H9 (cell line): ENCODE measurements around the gene SNX25. TPM values are rescaled to one million over a fixed set of nuclear protein-coding genes. Genes with fewer than 3 reads are reported as not detected.

Source experiments
- DNase-seq: peaks from one replicate; pipeline ENCODE4 v3.0.0-alpha.2; 2017
- H2AFZ ChIP-seq: one replicate; pipeline ENCODE4 v1.6.1; 2013; ENCODE audit warnings: mild to moderate bottlenecking, low read length, control low read depth, moderate library complexity
- H2AK5ac ChIP-seq: 2 replicates; pipeline ENCODE4 v1.6.1; 2013; ENCODE audit warnings: low read length, control low read depth, mixed read lengths; ENCODE audit not compliant: insufficient read length
- H2BK120ac ChIP-seq: one replicate; pipeline ENCODE4 v1.6.1; 2013; ENCODE audit warnings: low read depth, mild to moderate bottlenecking, low read length, control low read depth, inconsistent platforms; ENCODE audit not compliant: poor library complexity, severe bottlenecking
- H2BK12ac ChIP-seq: 2 replicates; pipeline ENCODE4 v1.6.1; 2013; ENCODE audit warnings: low read length, control low read depth, mixed read lengths, low read depth; ENCODE audit not compliant: insufficient read length
- H2BK15ac ChIP-seq: 2 replicates; pipeline ENCODE4 v1.6.1; 2013; ENCODE audit warnings: low read depth, low read length, control low read depth
- H2BK20ac ChIP-seq: one replicate; pipeline ENCODE4 v1.6.1; 2013; ENCODE audit warnings: low read depth, mild to moderate bottlenecking, low read length, control low read depth, inconsistent platforms; ENCODE audit not compliant: poor library complexity, severe bottlenecking
- H2BK5ac ChIP-seq: 2 replicates; pipeline ENCODE4 v1.6.1; 2013; ENCODE audit warnings: low read length, control low read depth, mixed read lengths; ENCODE audit not compliant: insufficient read length
- H3K14ac ChIP-seq: 2 replicates; pipeline ENCODE4 v1.6.1; 2013; ENCODE audit warnings: low read length, control low read depth; ENCODE audit not compliant: insufficient read depth
- H3K18ac ChIP-seq: 2 replicates; pipeline ENCODE4 v1.6.1; 2013; ENCODE audit warnings: low read depth, mild to moderate bottlenecking, mixed read lengths, low read length, control low read depth; ENCODE audit not compliant: insufficient read length
- H3K23ac ChIP-seq: 2 replicates; pipeline ENCODE4 v1.6.1; 2013; ENCODE audit warnings: low read length, control low read depth, mixed read lengths, low read depth; ENCODE audit not compliant: insufficient read length
- H3K23me2 ChIP-seq: 2 replicates; pipeline ENCODE4 v1.6.1; 2013; ENCODE audit warnings: low read depth, mild to moderate bottlenecking, mixed read lengths, low read length, control low read depth; ENCODE audit not compliant: insufficient read length, poor library complexity, severe bottlenecking
- H3K27ac ChIP-seq: 2 replicates; pipeline ENCODE4 v1.5.1; 2013; ENCODE audit warnings: low read length, control low read depth, mixed read lengths, low read depth; ENCODE audit not compliant: insufficient read length
- H3K27me3 ChIP-seq: 2 replicates; pipeline ENCODE4 v1.6.1; 2013; ENCODE audit warnings: low read length, control low read depth, inconsistent platforms; ENCODE audit not compliant: insufficient read depth
- H3K4ac ChIP-seq: 2 replicates; pipeline ENCODE4 v1.6.1; 2013; ENCODE audit warnings: low read depth, mild to moderate bottlenecking, control low read depth, inconsistent platforms, low read length, moderate library complexity
- H3K4me1 ChIP-seq: 2 replicates; pipeline ENCODE4 v1.6.1; 2013; ENCODE audit warnings: low read length, control low read depth, inconsistent platforms; ENCODE audit not compliant: insufficient read depth
- H3K4me2 ChIP-seq: 2 replicates; pipeline ENCODE4 v1.6.1; 2013; ENCODE audit warnings: low read length, control low read depth, mixed read lengths; ENCODE audit not compliant: insufficient read length, insufficient read depth
- H3K56ac ChIP-seq: 2 replicates; pipeline ENCODE4 v1.6.1; 2013; ENCODE audit warnings: low read depth, mild to moderate bottlenecking, mixed read lengths, low read length, control low read depth; ENCODE audit not compliant: insufficient read length
- H3K79me1 ChIP-seq: 2 replicates; pipeline ENCODE4 v1.6.1; 2013; ENCODE audit warnings: low read depth, mild to moderate bottlenecking, moderate library complexity, low read length, control low read depth, inconsistent platforms; ENCODE audit not compliant: insufficient read depth, poor library complexity, severe bottlenecking
- H3K79me2 ChIP-seq: 2 replicates; pipeline ENCODE4 v1.6.1; 2013; ENCODE audit warnings: low read length, control low read depth, inconsistent platforms; ENCODE audit not compliant: insufficient read depth
- H3K9ac ChIP-seq: 2 replicates; pipeline ENCODE4 v1.6.1; 2013; ENCODE audit warnings: low read length, control low read depth, mixed read lengths; ENCODE audit not compliant: insufficient read length; ENCODE audit errors: extremely low read depth
- H3K9me3 ChIP-seq: one replicate; pipeline ENCODE4 v1.6.1; 2013; ENCODE audit warnings: low read depth, low read length, inconsistent platforms; ENCODE audit not compliant: control insufficient read depth
- H3T11ph ChIP-seq: one replicate; pipeline ENCODE4 v1.6.1; 2013; ENCODE audit warnings: mild to moderate bottlenecking, low read length, control low read depth, inconsistent platforms
- H4K20me1 ChIP-seq: one replicate; pipeline ENCODE4 v1.6.1; 2013; ENCODE audit not compliant: control insufficient read depth, insufficient read length, insufficient read depth
- H4K5ac ChIP-seq: 2 replicates; pipeline ENCODE4 v1.6.1; 2013; ENCODE audit warnings: low read depth, mild to moderate bottlenecking, mixed read lengths, low read length, control low read depth; ENCODE audit not compliant: insufficient read length
- H4K8ac ChIP-seq: replicated peaks from 2 replicates; pipeline ENCODE4 v1.6.1; 2013; ENCODE audit warnings: low read length, control low read depth, mixed read lengths, low read depth; ENCODE audit not compliant: insufficient read length
- H4K91ac ChIP-seq: 2 replicates; pipeline ENCODE4 v1.6.1; 2013; ENCODE audit warnings: low read depth, mild to moderate bottlenecking, moderate library complexity, mixed read lengths, low read length, control low read depth; ENCODE audit not compliant: insufficient read length
- H3K27ac Mint-ChIP-seq, 3 experiments: 2 replicates in 2 of 3; 3 replicates in 1 of 3; pipeline ENCODE4 v1.8.0; 2020 to 2021; ENCODE audit warnings: mixed read lengths in 3 of 3, mild to moderate bottlenecking in 1 of 3, moderate library complexity in 1 of 3
- H3K27me3 Mint-ChIP-seq: 2 replicates; pipeline ENCODE4 v1.8.0; 2021; ENCODE audit warnings: low read depth, mild to moderate bottlenecking, moderate library complexity, mixed read lengths
- H3K36me3 Mint-ChIP-seq, 3 experiments: 2 replicates in 2 of 3; 3 replicates in 1 of 3; pipeline ENCODE4 v1.8.0; 2020 to 2021; ENCODE audit warnings: low read depth in 3 of 3, mixed read lengths in 3 of 3; ENCODE audit not compliant: insufficient read depth in 1 of 3
- H3K4me1 Mint-ChIP-seq, 2 experiments: 2 replicates each; pipeline ENCODE4 v1.8.0; 2020; ENCODE audit warnings: mixed read lengths in 2 of 2
- H3K4me3 Mint-ChIP-seq, 2 experiments: 2 replicates in 1 of 2; 3 replicates in 1 of 2; pipeline ENCODE4 v1.8.0; 2020 to 2021; ENCODE audit warnings: mild to moderate bottlenecking in 2 of 2, mixed read lengths in 2 of 2, moderate library complexity in 1 of 2
- H3K9me3 Mint-ChIP-seq, 2 experiments: 2 replicates in 1 of 2; 3 replicates in 1 of 2; pipeline ENCODE4 v1.8.0; 2020; ENCODE audit warnings: mild to moderate bottlenecking in 2 of 2, mixed read lengths in 2 of 2, moderate library complexity in 1 of 2
- CTCF ChIP-seq: fragments of 200-600 bp; sonication (generic); conservative IDR thresholded peaks from 3 replicates; pipeline ENCODE4 v1.8.0; 2021; ENCODE audit warnings: antibody characterized with exemption, mild to moderate bottlenecking
- WGBS: extraction: QIAGEN DNeasy Blood & Tissue Kit; methylation state at CpG from one replicate; pipeline ENCODE4 v1.1.7; 2013; ENCODE audit warnings: missing lambda C conversion rate, low lambda C conversion rate, mixed read lengths; ENCODE audit not compliant: insufficient read length; ENCODE audit errors: extremely low coverage; 5-methylcytosine and 5-hydroxymethylcytosine counted together
- total RNA-seq: library from RNA; stranded (reverse); gene quantifications from 2 replicates; pipeline ENCODE4 v1.2.1, GENCODE V29; 2021

The SNX25 gene
- total RNA-seq, 1 experiment from 2014 or later = 28.2 TPM

DNA sequence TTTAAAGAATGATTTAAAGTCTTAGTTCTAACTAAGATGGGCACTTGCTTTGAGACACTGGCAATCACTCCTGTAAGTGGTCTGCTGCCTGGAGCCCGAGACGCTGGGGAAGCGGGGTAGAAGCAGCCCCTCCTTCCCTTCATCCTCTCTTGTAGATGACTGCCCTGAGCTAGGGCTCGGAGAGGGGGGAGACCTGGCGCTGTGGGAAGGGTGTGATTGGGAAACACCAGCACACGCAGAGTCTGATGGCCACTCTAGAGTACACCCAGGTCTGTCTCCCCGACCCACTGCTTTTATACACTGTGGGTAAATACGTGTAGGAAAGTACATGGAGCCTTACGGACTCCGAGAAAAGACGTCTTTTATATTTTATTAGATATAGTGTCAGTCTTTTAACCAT, 162.3 kb downstream of the SNX25 start:
- Histone ChIP-seq H3K56ac (no peak overlapping the region), H2AFZ (no peak overlapping the region), H2BK5ac (no peak overlapping the region), H2BK12ac (no peak overlapping the region), H3T11ph (no peak overlapping the region), H3K79me2 (no peaks in the 10 kb centered on the region), H4K8ac (no peak overlapping the region), H3K23me2 (no peaks in the 10 kb centered on the region), H3K18ac (no peak overlapping the region), H4K20me1 (no peaks in the 10 kb centered on the region), H2BK15ac (no peak overlapping the region), H4K5ac (no peak overlapping the region), H4K91ac (no peak overlapping the region), H3K9me3 (no peaks in the 10 kb centered on the region), H2BK20ac (no peak overlapping the region), H3K27me3 (no peaks in the 10 kb centered on the region), H3K14ac (no peak overlapping the region), H3K23ac (no peak overlapping the region), H3K4ac (no peak overlapping the region), H3K4me1 (no peaks in the 10 kb centered on the region; the same call in 1 of the 2 replicates), H3K4me2 (no peak overlapping the region), H3K27ac (no peak overlapping the region), H2BK120ac (no peak overlapping the region), H2AK5ac (no peak overlapping the region), H3K79me1 (no peaks in the 10 kb centered on the region), H3K9ac (no peak overlapping the region)
- DNase-seq = no peak
- Mint-ChIP-seq H3K4me1 (peaks cover 7 to 10% of the 10 kb centered on the region in 2 experiments; a peak in 3 of 4 replicates), H3K9me3 (no peaks in the 10 kb centered on the region), H3K27ac (no peak overlapping the region), H3K36me3 (peaks cover 1 to 13% (median 10%) of the 10 kb centered on the region in 3 experiments; a peak in 4 of 7 replicates), H3K27me3 (no peaks in the 10 kb centered on the region), H3K4me3 (no peak overlapping the region)
- no peak for TF ChIP-seq CTCF
- WGBS = no CpG with 5 or more reads among the region's 11 CpGs
